PFSK-1 (cell line): ENCODE data around the gene VWA2.

Source experiments
- FOXP2 ChIP-seq: optimal IDR thresholded peaks from 2 replicates; pipeline ENCODE3; 2011; ENCODE audit warnings: borderline replicate concordance, control low read depth, inconsistent platforms; ENCODE audit not compliant: insufficient read depth; ENCODE audit errors: extremely low read length, extremely low read depth
- POLR2AphosphoS5 ChIP-seq: IDR thresholded peaks from 2 replicates; pipeline ENCODE4 v1.6.1; 2012; ENCODE audit warnings: low read depth, mild to moderate bottlenecking, control low read depth, low read length, moderate library complexity
- REST ChIP-seq, 2 experiments: IDR thresholded peaks; 2 replicates each; pipeline versions ENCODE4 v1.6.1 to v1.8.0; 2011 to 2012; ENCODE audit warnings: low read depth in 2 of 2, low read length in 2 of 2, control low read depth in 1 of 2, inconsistent platforms in 1 of 2, mild to moderate bottlenecking in 1 of 2, moderate library complexity in 1 of 2; ENCODE audit not compliant: insufficient read depth in 1 of 2
- SIN3A ChIP-seq: IDR thresholded peaks from 2 replicates; pipeline ENCODE4 v1.6.1; 2012; ENCODE audit warnings: mild to moderate bottlenecking, low read length, moderate library complexity, borderline replicate concordance; ENCODE audit not compliant: insufficient read depth
- TAF1 ChIP-seq: IDR thresholded peaks from 2 replicates; pipeline ENCODE4 v1.6.1; 2012; ENCODE audit warnings: low read length, control low read depth, borderline replicate concordance; ENCODE audit not compliant: insufficient read depth

The VWA2 gene

GRCh38 chr10:114291516-114291915 lies 52.5 kb downstream of the VWA2 start:
- TF ChIP-seq SIN3A (no peak), POLR2AphosphoS5 (no peak), REST (IDR thresholded peaks at IDR 0.05; ENCODE audit: insufficient read depth in 1 of 2, low read depth in 2 of 2, low read length in 2 of 2) (no peak), FOXP2 (no peak), TAF1 (no peak)

GRCh38 chr10:114293075-114293474 lies 54.0 kb downstream of the VWA2 start:
- TF ChIP-seq REST (IDR thresholded peaks at IDR 0.05; ENCODE audit: insufficient read depth in 1 of 2, low read depth in 2 of 2, low read length in 2 of 2) (no peak), TAF1 (no peak), FOXP2 (no peak), SIN3A (no peak), POLR2AphosphoS5 (no peak)

- TF ChIP-seq TAF1 (no peak), REST (IDR thresholded peaks at IDR 0.05; ENCODE audit: insufficient read depth in 1 of 2, low read depth in 2 of 2, low read length in 2 of 2) (no peak), POLR2AphosphoS5 (no peak), SIN3A (no peak), FOXP2 (no peak)
Measured at GRCh38 chr10:114294549-114294948, 55.5 kb downstream of the VWA2 start.

GRCh38 chr10:114295393-114295792 lies 56.3 kb downstream of the VWA2 start:
- TF ChIP-seq FOXP2 (no peak), SIN3A (no peak), REST (IDR thresholded peaks at IDR 0.05; ENCODE audit: insufficient read depth in 1 of 2, low read depth in 2 of 2, low read length in 2 of 2) (no peak), POLR2AphosphoS5 (no peak), TAF1 (no peak)

- TF ChIP-seq SIN3A = no peak
- no peak for TF ChIP-seq POLR2AphosphoS5
- TF ChIP-seq TAF1 = no peak
Measured at GRCh38 chr10:114297136-114297705, 58.2 kb downstream of the VWA2 start.
